Adipocyte (in vitro differentiated cells): ENCODE results near the gene RHOXF2.

Experiments used
- DNase-seq: peaks from one replicate; pipeline ENCODE4 v3.0.0-alpha.2; 2015; ENCODE audit warnings: low read depth
- H3K27me3 ChIP-seq: replicated peaks from 2 replicates; pipeline ENCODE4 v1.7.0; 2013; ENCODE audit warnings: mild to moderate bottlenecking, low read length, moderate library complexity; ENCODE audit not compliant: control insufficient read depth, insufficient read depth
- H3K36me3 ChIP-seq: 2 replicates; pipeline ENCODE4 v1.7.0; 2013; ENCODE audit warnings: low read length, mild to moderate bottlenecking, moderate library complexity; ENCODE audit not compliant: control insufficient read depth, insufficient read depth, severe bottlenecking
- H3K4me1 ChIP-seq: 2 replicates; pipeline ENCODE4 v1.7.0; 2013; ENCODE audit warnings: mild to moderate bottlenecking, low read length, moderate library complexity; ENCODE audit not compliant: control insufficient read depth, insufficient read depth
- H3K4me3 ChIP-seq: 2 replicates; pipeline ENCODE4 v1.7.0; 2013; ENCODE audit warnings: mild to moderate bottlenecking, low read length, moderate library complexity
- H3K9ac ChIP-seq: 2 replicates; pipeline ENCODE4 v1.7.0; 2013; ENCODE audit warnings: mild to moderate bottlenecking, low read length, moderate library complexity
- H3K9me3 ChIP-seq: 2 replicates; pipeline ENCODE4 v1.7.0; 2013; ENCODE audit warnings: mild to moderate bottlenecking, low read length, moderate library complexity; ENCODE audit not compliant: control insufficient read depth

Gene RHOXF2

DNA sequence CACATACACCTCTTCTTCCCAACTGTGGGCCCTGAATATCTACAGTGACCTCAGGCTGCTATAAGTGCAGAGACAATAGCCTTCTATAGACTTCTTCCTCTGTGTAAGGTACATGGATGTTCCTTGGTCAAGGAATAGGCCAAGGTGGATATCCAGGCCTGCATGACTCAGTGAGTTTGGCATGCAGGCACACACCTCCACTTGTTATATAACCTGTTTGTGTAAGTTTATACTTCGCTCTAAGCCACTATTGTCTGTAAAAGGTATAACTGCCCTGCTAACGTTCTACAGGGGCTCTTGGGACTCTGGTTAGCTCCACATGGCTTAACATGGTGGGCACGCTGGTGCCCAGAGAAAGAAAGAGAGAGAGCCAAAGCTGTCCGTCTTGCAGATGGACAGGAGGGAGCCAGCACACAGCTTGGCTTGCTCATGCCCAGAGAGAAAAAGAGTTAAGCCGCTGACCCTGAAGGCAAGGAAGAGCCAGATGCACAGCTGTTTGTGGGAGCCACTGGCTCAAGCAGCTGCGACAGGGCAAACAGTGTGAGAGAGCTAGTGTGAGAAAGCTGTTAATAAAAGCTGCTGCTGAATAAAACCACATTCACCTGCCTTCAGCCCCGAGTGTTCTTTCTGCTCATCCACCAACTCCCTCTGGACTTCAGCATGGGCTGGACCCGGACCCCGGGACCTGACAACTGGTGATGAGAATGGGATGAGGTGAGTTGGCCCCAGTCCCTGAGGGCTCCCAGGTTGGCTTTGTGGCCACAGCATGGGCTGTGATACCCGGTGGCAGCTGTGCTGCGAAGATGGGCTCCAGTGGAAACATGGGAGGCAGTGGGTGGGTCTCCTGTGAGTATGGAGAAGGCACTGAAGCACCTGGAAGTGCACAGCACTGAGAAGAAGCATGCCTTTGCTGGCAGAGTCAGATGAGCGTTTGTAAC lies 47.7 kb downstream of the RHOXF2 start:
- no peaks in the 10 kb centered on the region for H3K9me3 ChIP-seq
- H3K36me3 ChIP-seq, result no peaks in the 10 kb centered on the region
- no peak overlapping the region for H3K9ac ChIP-seq
- peaks cover 39% of the 10 kb centered on the region for H3K27me3 ChIP-seq
- no peaks in the 10 kb centered on the region for H3K4me1 ChIP-seq
- H3K4me3 ChIP-seq, result no peak overlapping the region
- DNase-seq, result no peak

DNA sequence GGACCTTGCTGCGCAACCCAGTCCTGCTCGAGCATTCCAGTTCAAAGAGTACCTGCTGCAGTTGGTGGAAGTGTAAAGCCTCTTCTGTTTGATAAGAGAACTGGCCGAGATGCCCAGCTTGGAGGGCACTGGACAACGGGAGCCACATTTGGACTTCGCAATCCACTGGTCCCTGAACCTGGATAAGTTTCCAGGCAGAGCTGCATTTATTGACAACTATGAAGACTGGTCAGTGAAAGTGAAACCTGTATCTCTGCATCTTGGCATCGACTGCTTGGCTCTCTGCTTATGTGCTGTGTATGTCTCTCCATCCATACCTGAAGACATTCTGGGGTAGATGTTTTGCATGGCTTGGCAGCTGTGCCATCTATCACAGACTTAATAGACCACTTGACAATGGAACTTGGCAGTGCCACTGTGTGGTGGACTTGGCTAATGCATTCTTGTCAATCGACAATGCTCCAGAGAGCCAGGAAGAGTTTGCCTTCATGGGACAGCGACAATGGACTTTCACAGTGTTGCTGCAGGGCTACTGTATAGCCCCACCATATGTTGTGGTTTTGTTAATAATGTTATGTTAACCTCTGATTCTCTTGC lies 48.7 kb downstream of the RHOXF2 start:
- DNase-seq, result no peak
- Histone ChIP-seq H3K27me3 (peaks cover 31% of the 10 kb centered on the region), H3K4me3 (no peak overlapping the region), H3K9me3 (no peaks in the 10 kb centered on the region), H3K4me1 (no peaks in the 10 kb centered on the region), H3K9ac (no peak overlapping the region), H3K36me3 (no peaks in the 10 kb centered on the region)

DNA sequence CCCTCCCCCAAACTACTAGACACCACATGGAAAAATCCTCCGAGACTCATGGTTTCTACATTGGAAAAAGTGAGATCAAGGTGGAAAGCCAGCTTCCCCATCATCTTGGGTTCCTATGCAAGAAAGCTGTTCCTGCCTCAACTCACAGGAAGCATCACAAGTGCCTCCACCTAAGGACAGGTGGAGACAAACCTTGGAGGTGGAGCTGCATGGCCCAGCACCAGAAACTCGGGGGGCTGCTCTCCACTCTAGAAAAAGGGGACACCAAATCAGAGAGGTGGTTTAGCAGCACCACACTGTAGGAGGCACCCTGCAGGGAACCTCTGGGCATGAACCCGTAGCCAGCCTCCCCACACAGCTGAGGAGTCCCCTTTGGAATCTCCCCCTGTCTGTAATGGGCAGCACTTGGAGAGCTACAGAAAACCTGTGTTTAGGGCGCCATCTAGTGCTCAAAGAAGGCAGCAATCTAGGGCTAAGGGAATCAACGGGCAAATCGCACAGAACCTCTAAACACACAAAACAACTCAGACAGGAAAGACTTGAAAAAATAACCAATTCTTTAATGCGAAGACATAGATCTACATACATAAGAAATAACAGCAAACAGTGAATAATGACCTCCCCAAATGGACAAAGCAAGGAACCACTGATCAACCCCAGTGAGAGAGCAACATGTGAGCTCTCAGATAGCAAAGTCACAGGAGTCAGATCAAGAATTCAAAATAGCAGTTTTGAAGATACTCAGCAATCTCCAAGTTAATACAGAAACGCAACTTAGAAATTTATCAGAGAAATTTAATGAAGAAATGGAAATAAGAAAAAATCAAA lies 55.2 kb downstream of the RHOXF2 start:
- Histone ChIP-seq H3K4me3 (no peak overlapping the region), H3K36me3 (no peaks in the 10 kb centered on the region), H3K4me1 (no peaks in the 10 kb centered on the region), H3K9ac (no peak overlapping the region), H3K27me3 (peaks cover 4% of the 10 kb centered on the region), H3K9me3 (no peaks in the 10 kb centered on the region)
- peak; percentile 77 for DNase-seq
